ENCODE measurements around the gene RETREG3. TPM values are rescaled to one million over a fixed set of nuclear protein-coding genes. Genes with fewer than 3 reads are reported as not detected.

RETREG3 gene
- total and polyA plus RNA-seq, 9 of the 15 experiments (the other 6 are each of a cell fraction or from before 2014, with no cell fraction given) = 4.1 to 39.0 (median 16.9) TPM

DNA sequence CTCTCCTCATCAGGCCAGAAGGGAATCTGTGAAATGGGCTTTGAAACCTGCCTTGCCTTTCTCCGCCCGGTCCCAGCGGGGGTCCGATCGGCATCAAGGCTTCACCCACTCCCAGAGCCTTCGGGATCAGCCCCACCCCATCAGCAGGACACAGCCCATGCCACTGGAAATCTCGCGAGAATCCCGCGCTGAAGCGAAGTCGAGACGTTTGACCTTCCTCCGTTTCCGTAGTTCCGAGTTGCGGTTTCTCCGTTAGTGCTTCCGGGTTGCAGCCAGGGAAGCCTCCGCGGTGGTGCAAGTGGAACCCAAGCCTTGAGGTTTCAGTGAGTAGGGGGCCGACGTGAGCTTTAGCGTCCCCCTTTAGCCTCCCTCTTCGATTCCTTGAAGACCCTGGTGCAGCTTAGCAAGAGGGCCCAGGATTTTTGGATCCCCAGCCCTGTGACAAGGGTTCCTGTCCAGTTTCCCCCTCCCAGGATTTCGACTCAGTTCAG is 47.2 kb downstream of the RETREG3 start, which contains the start of gene COASY (continued):
- TF ChIP-seq PRPF4 (IDR thresholded peaks at IDR 0.05; ENCODE audit: insufficient read depth, low read depth, low read length, poor library complexity, severe bottlenecking) (no peak), YY1 (IDR thresholded peaks at IDR 0.05; ENCODE audit: borderline replicate concordance in 1 of 3, control insufficient read depth in 1 of 3, extremely low read depth in 1 of 3, insufficient read depth in 3 of 3, insufficient read length in 1 of 3, insufficient replicate concordance in 2 of 3, low read depth in 1 of 3, low read length in 2 of 3) (peak in 2 of 3 experiments; percentile 25 to 47), ARHGAP35 (IDR thresholded peaks at IDR 0.05; ENCODE audit: partially characterized antibody) (peak; percentile 98), SPI1 (IDR thresholded peaks at IDR 0.05; ENCODE audit: borderline replicate concordance, low read depth, low read length) (no peak), MCM5 (IDR thresholded peaks at IDR 0.05; ENCODE audit: low read depth) (no peak), ASH1L (IDR thresholded peaks at IDR 0.05; ENCODE audit: borderline replicate concordance, low read depth, partially characterized antibody) (peak; percentile 65), NR1H2 (CRISPR knock-in tag; IDR thresholded peaks at IDR 0.05) (no peak), SAP30 (IDR thresholded peaks at IDR 0.05; ENCODE audit: borderline replicate concordance, insufficient read depth, low read depth, low read length, poor library complexity, severe bottlenecking) (peak; percentile 70), ZC3H11A (IDR thresholded peaks at IDR 0.05; ENCODE audit: low read depth, low read length) (no peak), EZH2 (IDR thresholded peaks at IDR 0.05; ENCODE audit: borderline replicate concordance, low read depth, low read length) (no peak), RAD21 (CRISPR knock-in tag; conservative IDR thresholded peaks at IDR 0.05 in 1 of 2, IDR thresholded peaks at IDR 0.05 in 1 of 2) (no peak), ZNF778 (CRISPR knock-in tag; IDR thresholded peaks at IDR 0.05) (no peak)
- TF ChIP-seq, protein P1, sequence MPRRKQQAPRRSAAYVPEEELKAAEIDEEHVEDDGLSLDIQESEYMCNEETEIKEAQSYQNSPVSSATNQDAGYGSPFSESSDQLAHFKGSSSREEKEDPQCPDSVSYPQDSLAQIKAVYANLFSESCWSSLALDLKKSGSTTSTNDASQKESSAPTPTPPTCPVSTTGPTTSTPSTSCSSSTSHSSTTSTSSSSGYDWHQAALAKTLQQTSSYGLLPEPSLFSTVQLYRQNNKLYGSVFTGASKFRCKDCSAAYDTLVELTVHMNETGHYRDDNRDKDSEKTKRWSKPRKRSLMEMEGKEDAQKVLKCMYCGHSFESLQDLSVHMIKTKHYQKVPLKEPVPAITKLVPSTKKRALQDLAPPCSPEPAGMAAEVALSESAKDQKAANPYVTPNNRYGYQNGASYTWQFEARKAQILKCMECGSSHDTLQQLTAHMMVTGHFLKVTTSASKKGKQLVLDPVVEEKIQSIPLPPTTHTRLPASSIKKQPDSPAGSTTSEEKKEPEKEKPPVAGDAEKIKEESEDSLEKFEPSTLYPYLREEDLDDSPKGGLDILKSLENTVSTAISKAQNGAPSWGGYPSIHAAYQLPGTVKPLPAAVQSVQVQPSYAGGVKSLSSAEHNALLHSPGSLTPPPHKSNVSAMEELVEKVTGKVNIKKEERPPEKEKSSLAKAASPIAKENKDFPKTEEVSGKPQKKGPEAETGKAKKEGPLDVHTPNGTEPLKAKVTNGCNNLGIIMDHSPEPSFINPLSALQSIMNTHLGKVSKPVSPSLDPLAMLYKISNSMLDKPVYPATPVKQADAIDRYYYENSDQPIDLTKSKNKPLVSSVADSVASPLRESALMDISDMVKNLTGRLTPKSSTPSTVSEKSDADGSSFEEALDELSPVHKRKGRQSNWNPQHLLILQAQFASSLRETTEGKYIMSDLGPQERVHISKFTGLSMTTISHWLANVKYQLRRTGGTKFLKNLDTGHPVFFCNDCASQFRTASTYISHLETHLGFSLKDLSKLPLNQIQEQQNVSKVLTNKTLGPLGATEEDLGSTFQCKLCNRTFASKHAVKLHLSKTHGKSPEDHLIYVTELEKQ (CRISPR knock-in tag; IDR thresholded peaks at IDR 0.05) = no peak
- TF ChIP-seq, protein P2, sequence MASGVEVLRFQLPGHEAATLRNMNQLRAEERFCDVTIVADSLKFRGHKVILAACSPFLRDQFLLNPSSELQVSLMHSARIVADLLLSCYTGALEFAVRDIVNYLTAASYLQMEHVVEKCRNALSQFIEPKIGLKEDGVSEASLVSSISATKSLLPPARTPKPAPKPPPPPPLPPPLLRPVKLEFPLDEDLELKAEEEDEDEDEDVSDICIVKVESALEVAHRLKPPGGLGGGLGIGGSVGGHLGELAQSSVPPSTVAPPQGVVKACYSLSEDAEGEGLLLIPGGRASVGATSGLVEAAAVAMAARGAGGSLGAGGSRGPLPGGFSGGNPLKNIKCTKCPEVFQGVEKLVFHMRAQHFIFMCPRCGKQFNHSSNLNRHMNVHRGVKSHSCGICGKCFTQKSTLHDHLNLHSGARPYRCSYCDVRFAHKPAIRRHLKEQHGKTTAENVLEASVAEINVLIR (CRISPR knock-in tag; IDR thresholded peaks at IDR 0.05) = no peak; the same call in 1 of the 2 replicates
- TF ChIP-seq, protein P3, sequence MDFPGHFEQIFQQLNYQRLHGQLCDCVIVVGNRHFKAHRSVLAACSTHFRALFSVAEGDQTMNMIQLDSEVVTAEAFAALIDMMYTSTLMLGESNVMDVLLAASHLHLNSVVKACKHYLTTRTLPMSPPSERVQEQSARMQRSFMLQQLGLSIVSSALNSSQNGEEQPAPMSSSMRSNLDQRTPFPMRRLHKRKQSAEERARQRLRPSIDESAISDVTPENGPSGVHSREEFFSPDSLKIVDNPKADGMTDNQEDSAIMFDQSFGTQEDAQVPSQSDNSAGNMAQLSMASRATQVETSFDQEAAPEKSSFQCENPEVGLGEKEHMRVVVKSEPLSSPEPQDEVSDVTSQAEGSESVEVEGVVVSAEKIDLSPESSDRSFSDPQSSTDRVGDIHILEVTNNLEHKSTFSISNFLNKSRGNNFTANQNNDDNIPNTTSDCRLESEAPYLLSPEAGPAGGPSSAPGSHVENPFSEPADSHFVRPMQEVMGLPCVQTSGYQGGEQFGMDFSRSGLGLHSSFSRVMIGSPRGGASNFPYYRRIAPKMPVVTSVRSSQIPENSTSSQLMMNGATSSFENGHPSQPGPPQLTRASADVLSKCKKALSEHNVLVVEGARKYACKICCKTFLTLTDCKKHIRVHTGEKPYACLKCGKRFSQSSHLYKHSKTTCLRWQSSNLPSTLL (IDR thresholded peaks at IDR 0.05) = no peak
- TF ChIP-seq, protein P4, sequence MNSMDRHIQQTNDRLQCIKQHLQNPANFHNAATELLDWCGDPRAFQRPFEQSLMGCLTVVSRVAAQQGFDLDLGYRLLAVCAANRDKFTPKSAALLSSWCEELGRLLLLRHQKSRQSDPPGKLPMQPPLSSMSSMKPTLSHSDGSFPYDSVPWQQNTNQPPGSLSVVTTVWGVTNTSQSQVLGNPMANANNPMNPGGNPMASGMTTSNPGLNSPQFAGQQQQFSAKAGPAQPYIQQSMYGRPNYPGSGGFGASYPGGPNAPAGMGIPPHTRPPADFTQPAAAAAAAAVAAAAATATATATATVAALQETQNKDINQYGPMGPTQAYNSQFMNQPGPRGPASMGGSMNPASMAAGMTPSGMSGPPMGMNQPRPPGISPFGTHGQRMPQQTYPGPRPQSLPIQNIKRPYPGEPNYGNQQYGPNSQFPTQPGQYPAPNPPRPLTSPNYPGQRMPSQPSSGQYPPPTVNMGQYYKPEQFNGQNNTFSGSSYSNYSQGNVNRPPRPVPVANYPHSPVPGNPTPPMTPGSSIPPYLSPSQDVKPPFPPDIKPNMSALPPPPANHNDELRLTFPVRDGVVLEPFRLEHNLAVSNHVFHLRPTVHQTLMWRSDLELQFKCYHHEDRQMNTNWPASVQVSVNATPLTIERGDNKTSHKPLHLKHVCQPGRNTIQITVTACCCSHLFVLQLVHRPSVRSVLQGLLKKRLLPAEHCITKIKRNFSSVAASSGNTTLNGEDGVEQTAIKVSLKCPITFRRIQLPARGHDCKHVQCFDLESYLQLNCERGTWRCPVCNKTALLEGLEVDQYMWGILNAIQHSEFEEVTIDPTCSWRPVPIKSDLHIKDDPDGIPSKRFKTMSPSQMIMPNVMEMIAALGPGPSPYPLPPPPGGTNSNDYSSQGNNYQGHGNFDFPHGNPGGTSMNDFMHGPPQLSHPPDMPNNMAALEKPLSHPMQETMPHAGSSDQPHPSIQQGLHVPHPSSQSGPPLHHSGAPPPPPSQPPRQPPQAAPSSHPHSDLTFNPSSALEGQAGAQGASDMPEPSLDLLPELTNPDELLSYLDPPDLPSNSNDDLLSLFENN (IDR thresholded peaks at IDR 0.05; ENCODE audit: low read depth in 2 of 2, low read length in 2 of 2) = 0 out of 4 replicates have a peak, but pooled peaks of 1 of the 2 experiments have one; percentile 21
